Lung (tissue), 12 donors: Measurements from ENCODE around the gene CNTN1. TPM values are rescaled to one million over a fixed set of nuclear protein-coding genes. Genes with fewer than 3 reads are reported as not detected.

Experiments used
- ATAC-seq: fragments of 200-7000 bp; cut with Tn5 transposase; one replicate; pipeline ENCODE4 v1.9.1; 2020; ENCODE audit warnings: moderate number of reproducible peaks; ENCODE audit not compliant: insufficient read depth, low FRiP score
- DNase-seq, 3 donors: peaks; one replicate each; pipeline ENCODE4 v3.0.0-alpha.2; 2013 to 2017
- H3K27ac ChIP-seq, 2 donors: one replicate each; pipeline ENCODE4 v1.5.1; 2013; ENCODE audit warnings: mild to moderate bottlenecking in 2 of 2, moderate library complexity in 2 of 2, control low read depth in 1 of 2, inconsistent platforms in 1 of 2, low read depth in 1 of 2, low read length in 1 of 2
- H3K27me3 ChIP-seq, 3 donors: one replicate each; pipeline ENCODE4 v1.5.1; 2013; ENCODE audit warnings: low read length in 2 of 3; ENCODE audit not compliant: control insufficient read depth in 3 of 3, insufficient read depth in 3 of 3
- H3K36me3 ChIP-seq, 4 donors: one replicate each; pipeline ENCODE4 v1.5.1; 2013; ENCODE audit warnings: low read length in 4 of 4, mild to moderate bottlenecking in 1 of 4, moderate library complexity in 1 of 4; ENCODE audit not compliant: control insufficient read depth in 4 of 4, insufficient read depth in 4 of 4
- H3K4me1 ChIP-seq, 5 donors: one replicate each; pipeline ENCODE4 v1.5.1; 2013; ENCODE audit warnings: low read length in 5 of 5, mild to moderate bottlenecking in 2 of 5, moderate library complexity in 1 of 5; ENCODE audit not compliant: control insufficient read depth in 5 of 5, insufficient read depth in 5 of 5
- H3K4me3 ChIP-seq: one replicate; pipeline ENCODE4 v1.5.1; 2013; ENCODE audit warnings: mild to moderate bottlenecking, control low read depth, moderate library complexity
- H3K9ac ChIP-seq, 2 donors: one replicate each; pipeline ENCODE4 v1.5.1; 2013; ENCODE audit warnings: low read length in 2 of 2, control low read depth in 1 of 2; ENCODE audit not compliant: insufficient read depth in 1 of 2
- H3K9me3 ChIP-seq, 4 donors: one replicate each; pipeline ENCODE4 v1.5.1; 2013; ENCODE audit warnings: low read length in 3 of 4, mild to moderate bottlenecking in 1 of 4, moderate library complexity in 1 of 4; ENCODE audit not compliant: control insufficient read depth in 4 of 4, insufficient read depth in 3 of 4
- CTCF ChIP-seq: IDR thresholded peaks from 2 replicates; pipeline ENCODE4 v1.5.1; 2012; ENCODE audit warnings: mild to moderate bottlenecking; ENCODE audit errors: control extremely low read depth, extremely low read depth
- WGBS, 2 donors: extraction: QIAGEN DNeasy Blood & Tissue Kit; methylation state at CpG; one replicate each; pipeline ENCODE4 v1.1.7; 2013; 5-methylcytosine and 5-hydroxymethylcytosine counted together
- polyA plus RNA-seq, 2 donors: library from polyadenylated mRNA; stranded (reverse); fragments of 200-250 nt; gene quantifications; one replicate each; pipeline ENCODE4 v1.2.1, GENCODE V29; 2013
- total RNA-seq, 2 donors: library from RNA; depleted of rRNA in 1 of 2; stranded (reverse); fragments of >200 nt in 1 of 2; gene quantifications; one replicate each; pipeline ENCODE4 v1.2.1, GENCODE V29; 2014 to 2021
- donor health status: control.
- donor health status: control.
- donor health status: Bipolar disorder and iron deficiency.
- donor health status: healthy.
- donor health status: DM: yes; HTN: yes; CAD: no.

CNTN1 gene
- total and polyA plus RNA-seq, 4 donors: 0.10 to 47.6 (median 1.1) TPM

- H3K4me3 ChIP-seq: no peak overlapping the region
- TF ChIP-seq CTCF: no peak
- DNase-seq: no peak
Observed at GRCh38 chr12:41100572-41100971, 408.3 kb downstream of the CNTN1 start.

DNA sequence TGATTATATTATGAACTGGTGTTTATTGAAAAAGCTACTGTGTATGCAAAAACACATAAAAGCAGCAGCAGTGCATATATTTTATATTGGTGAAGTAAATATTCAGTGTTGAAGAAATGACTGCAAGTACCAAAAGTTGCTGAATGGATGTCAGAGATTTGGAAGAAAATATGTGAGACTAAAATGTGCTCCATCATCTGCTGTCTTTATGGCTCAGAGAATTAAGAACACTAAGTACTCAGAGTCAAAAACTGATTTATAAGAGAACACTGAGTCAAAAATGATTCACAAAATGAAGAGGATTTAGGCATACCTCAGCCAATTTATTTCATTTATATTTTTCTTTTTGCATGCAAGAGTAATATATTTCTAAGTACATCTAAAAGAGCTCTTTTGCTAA, 409.6 kb downstream of the CNTN1 start:
- no peak for ATAC-seq
- DNase-seq: no peak
- Histone ChIP-seq H3K4me3 (no peak overlapping the region), H3K36me3 (no peaks in the 10 kb centered on the region), H3K9ac (no peak overlapping the region), H3K27me3 (no peaks in the 10 kb centered on the region), H3K4me1 (no peaks in the 10 kb centered on the region), H3K9me3 (peaks cover 0 to 2% (median 0%) of the 10 kb centered on the region in 4 donors), H3K27ac (no peak overlapping the region)
- TF ChIP-seq CTCF: no peak

More at GRCh38 chr12:41100572-41100971, 408.3 kb downstream of the CNTN1 start:
- Histone ChIP-seq H3K4me1 (no peaks in the 10 kb centered on the region), H3K9ac (no peak overlapping the region), H3K27me3 (no peaks in the 10 kb centered on the region), H3K27ac (no peak overlapping the region), H3K9me3 (peaks cover 0 to 2% (median 0%) of the 10 kb centered on the region in 4 donors), H3K36me3 (no peaks in the 10 kb centered on the region)
- 66 to 88% methylated on average over 1 of the region's 1 CpG for WGBS, 2 donors
- no peak for ATAC-seq

DNA sequence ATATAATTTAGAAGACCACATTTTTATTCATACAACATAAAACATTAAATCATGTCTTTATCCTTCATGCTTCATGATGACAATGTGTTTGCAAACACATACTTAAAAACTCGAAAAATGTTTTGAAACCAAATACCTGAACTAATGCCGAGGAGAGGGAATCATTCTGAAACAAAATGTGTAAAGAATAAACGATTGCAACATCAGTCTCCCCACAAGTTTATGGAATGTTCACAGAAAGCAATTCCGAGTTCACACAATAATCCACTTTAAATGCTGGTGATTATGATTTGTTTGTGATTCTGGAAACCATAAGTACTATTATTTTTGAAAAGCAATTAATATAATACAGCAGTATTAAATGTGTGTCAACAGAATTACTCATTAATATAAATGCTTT, 411.4 kb downstream of the CNTN1 start:
- ATAC-seq (no peak), DNase-seq (peak in 2 of 3 donors; percentile 16 to 36)
- WGBS, 2 donors: 64 to 78% methylated on average over 4 of the region's 4 CpGs
- no peaks in the 10 kb centered on the region for H3K4me1 ChIP-seq
- H3K27ac ChIP-seq: no peak overlapping the region
- peaks cover 0 to 2% (median 0%) of the 10 kb centered on the region in 4 donors for H3K9me3 ChIP-seq
- H3K36me3 ChIP-seq: no peaks in the 10 kb centered on the region
- no peaks in the 10 kb centered on the region for H3K27me3 ChIP-seq
- no peak overlapping the region for H3K4me3 ChIP-seq
- TF ChIP-seq CTCF: no peak
- H3K9ac ChIP-seq: no peak overlapping the region

GRCh38 chr12:41106315-41106714, 414.1 kb downstream of the CNTN1 start:
- no peak overlapping the region for H3K9ac ChIP-seq
- H3K4me1 ChIP-seq: no peaks in the 10 kb centered on the region
- H3K27me3 ChIP-seq: peaks cover 0 to 5% (median 0%) of the 10 kb centered on the region in 3 donors
- ATAC-seq (no peak), DNase-seq (no peak)
- TF ChIP-seq CTCF: no peak
- H3K9me3 ChIP-seq: no peaks in the 10 kb centered on the region
- 87 to 88% methylated on average over 3 of the region's 3 CpGs for WGBS, 2 donors
- H3K27ac ChIP-seq: no peak overlapping the region
- no peaks in the 10 kb centered on the region for H3K36me3 ChIP-seq
- H3K4me3 ChIP-seq: no peak overlapping the region
